HL-60 (cell line): Measurements from ENCODE around the gene METTL14.

Experiments
- GABPA ChIP-seq: IDR thresholded peaks from 2 replicates; pipeline ENCODE4 v1.6.1; 2012; ENCODE audit warnings: low read depth
- TF ChIP-seq, protein P1 (sequence below): IDR thresholded peaks from one replicate; pipeline ENCODE4 v1.5.1; 2011; ENCODE audit warnings: low read length, control low read depth, inconsistent platforms; ENCODE audit not compliant: insufficient read depth

DNA sequence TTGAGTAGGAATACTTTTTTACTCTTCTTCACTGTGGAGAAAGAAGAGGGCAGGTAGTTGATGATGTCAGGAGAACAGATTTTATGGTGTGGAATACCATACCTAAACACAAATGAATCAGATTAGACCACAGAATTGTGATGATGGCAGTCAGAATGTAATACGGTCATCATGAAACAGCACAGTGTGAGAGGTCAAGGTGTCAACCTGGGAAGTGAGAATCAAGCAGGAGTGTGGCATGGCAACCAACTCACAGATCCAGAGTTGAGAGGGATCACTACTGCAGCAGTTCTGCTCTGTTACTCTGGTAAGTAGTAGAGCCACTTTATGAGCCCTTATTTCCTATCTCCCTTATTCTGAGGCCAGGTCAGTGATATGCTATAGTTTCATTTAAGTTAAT is 27.7 kb downstream of the METTL14 start:
- TF ChIP-seq, protein P1, sequence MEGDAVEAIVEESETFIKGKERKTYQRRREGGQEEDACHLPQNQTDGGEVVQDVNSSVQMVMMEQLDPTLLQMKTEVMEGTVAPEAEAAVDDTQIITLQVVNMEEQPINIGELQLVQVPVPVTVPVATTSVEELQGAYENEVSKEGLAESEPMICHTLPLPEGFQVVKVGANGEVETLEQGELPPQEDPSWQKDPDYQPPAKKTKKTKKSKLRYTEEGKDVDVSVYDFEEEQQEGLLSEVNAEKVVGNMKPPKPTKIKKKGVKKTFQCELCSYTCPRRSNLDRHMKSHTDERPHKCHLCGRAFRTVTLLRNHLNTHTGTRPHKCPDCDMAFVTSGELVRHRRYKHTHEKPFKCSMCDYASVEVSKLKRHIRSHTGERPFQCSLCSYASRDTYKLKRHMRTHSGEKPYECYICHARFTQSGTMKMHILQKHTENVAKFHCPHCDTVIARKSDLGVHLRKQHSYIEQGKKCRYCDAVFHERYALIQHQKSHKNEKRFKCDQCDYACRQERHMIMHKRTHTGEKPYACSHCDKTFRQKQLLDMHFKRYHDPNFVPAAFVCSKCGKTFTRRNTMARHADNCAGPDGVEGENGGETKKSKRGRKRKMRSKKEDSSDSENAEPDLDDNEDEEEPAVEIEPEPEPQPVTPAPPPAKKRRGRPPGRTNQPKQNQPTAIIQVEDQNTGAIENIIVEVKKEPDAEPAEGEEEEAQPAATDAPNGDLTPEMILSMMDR, result no peak
- no peak for TF ChIP-seq GABPA
